HL-60/S4 (cell line): ENCODE data around the gene PDE6C.

Source experiments
- in situ Hi-C: fragments of 300-500 bp; cut with MboI; formaldehyde crosslinking; loops from 2 replicates; pipeline ENCODE4 v1.14.3; 2022; ENCODE audit warnings: low sequenced_read_pairs

Gene PDE6C

DNA sequence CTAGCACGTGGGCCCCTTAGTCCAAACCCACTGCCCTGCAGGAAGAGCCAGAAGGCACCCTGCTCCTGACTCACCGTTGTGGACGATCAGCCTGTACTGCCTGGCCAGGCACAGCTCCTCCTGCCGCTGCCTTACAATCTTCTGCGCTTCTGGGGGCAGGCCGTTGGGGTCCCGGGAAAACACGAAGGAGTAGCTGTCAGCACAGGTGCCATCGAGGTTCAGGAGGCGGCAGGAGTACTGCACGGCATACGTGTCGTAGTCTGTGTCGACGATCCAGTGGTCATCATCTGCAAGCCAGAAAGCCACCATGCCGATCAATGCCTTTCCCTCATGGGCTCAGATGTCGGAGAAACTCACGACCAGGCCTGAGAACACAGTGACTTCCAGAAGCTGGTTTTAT lies 18.6 kb upstream of the PDE6C start:
- in situ Hi-C loops: no loop called here

- in situ Hi-C loops: no loop called here
Measured at GRCh38 chr10:93594518-93594917, 17.8 kb upstream of the PDE6C start.

DNA sequence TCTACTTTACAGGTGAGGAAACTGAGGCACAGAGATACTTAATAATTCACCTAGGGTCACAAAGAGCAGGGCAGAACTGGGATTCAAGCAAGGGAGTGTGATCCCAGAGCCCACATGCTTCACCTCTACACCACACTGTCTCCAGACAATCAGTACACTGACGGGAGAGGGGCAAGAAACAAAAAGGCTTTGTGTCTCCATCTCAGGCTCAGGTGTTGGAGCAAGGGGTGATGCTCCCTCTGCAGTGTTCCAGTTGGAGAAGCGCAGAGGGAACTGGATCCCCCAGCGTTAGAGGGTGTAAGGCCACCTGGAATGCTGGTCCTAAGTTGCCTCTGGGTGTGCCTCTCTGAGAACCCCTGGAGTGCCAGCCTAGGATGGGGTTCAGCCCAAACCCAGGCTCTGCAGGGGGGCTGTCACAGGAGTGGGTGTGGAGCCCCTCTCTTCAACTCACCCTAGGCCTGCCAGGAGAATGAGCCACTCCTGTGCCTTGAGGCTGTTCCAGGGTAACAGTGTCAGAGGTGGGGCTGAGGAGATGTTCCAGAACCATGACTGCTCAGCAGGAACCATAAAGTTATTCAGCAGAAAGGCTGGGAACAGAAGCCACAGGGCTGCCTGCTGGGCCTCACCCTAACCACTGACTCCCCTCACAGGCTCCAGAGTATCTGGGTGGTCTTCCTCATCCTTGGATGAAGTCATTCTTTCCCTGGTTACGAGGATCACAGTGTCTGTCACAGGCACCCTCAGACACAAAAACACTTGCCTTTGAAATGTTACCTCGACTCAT lies 16.8 kb upstream of the PDE6C start:
- in situ Hi-C loops: no loop called here

- in situ Hi-C loops: no loop called here
Measured at GRCh38 chr10:93596539-93596938, 15.8 kb upstream of the PDE6C start.

DNA sequence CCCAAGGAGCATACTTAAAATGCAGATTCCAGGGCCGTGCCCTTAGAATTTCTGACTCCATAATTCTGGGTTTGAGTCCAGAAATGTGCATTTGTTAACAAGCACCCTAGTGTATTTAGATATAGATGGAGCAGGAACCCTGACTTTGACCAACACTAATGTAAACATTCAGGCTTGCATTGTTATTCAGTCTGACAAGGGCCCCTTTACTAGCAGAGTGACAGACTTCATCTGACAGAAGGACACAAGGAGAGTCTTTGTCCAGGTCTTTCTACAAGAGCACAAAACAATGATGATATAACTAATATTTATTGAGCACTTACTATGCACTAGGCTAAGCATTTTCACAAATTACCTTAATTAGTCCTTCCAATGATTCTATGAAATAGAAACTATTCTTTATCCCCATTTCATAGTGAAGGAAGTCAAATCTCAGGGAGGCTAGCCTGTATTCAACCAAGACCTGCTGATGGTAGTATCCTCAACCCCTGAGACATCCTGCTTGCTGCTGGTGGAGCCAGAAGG lies 15.2 kb upstream of the PDE6C start:
- in situ Hi-C loops: no loop called here

DNA sequence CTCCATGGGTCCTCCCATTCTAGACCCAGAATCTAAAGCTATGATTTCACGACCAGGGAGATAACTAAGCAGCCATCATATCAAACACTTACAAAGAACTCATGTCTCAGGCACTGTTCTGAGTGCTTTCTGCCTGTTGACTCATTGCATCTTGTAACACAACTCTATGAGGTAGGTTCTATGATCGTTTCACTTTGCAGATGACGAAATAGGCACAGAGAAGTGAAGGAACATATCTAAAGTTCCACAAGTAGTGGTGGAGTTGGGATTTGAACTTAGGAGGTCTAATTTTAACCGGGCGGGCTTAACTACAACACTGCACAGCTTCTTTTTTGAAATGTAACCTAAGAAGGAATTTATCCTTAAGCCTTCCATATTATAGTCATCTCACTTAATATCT lies 14.2 kb upstream of the PDE6C start:
- in situ Hi-C loops: no loop called here

- in situ Hi-C loops: no loop called here
Measured at GRCh38 chr10:93599335-93599734, 13.0 kb upstream of the PDE6C start.

DNA sequence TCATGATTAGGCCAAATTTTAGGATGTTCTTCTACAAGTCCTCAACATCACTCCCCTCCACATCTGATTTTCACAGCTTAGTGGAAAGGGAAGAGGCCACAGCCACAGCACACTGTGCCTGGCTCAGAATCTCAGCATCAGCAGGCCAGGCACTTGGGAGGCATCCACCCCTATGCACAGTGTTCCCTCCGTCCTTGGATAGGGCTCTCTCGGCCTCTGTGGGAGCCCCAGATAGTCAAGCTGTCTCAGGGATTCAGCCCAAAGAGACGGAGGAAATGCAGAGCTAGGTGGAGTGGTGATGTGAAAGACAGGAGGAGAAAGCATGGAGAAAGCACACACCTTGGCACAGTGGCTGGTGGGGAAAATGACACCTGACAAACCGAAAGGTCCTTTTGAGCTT lies 12.6 kb upstream of the PDE6C start:
- in situ Hi-C loops: no loop called here

DNA sequence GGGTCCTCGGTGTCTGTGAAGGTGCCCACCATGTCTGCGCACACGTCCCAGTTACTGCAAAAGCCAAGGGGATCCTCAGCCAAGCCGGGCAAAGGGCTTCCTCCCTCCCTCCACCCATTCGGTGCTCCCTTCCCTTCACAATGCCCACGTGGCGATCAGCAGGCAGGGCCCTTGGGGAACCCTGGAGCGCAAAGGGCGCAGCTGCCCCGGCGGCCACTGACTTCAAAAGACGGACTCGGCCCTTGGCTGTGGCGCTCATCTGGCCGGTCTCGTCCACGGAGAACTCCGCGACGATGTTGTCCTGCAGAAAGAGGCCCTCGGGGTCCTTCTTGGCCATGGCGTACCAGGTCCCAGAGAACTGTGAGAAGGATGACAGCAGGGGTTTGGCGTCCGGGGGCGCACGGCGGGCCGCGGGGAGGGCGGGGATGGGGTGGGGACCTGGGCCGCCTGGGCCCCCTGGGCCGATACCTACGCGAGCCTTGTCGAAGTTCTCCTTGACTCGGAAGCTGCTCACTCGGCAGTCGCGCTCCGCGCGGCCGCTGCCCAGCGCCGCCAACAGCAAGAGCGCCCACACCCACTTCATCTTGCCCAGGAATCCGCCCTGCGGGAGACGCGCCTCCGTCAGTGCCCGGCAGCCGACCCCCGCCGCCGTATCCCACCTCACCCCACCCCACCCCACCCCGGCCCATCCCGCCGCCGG lies 11.7 kb upstream of the PDE6C start:
- in situ Hi-C loops: no loop called here

DNA sequence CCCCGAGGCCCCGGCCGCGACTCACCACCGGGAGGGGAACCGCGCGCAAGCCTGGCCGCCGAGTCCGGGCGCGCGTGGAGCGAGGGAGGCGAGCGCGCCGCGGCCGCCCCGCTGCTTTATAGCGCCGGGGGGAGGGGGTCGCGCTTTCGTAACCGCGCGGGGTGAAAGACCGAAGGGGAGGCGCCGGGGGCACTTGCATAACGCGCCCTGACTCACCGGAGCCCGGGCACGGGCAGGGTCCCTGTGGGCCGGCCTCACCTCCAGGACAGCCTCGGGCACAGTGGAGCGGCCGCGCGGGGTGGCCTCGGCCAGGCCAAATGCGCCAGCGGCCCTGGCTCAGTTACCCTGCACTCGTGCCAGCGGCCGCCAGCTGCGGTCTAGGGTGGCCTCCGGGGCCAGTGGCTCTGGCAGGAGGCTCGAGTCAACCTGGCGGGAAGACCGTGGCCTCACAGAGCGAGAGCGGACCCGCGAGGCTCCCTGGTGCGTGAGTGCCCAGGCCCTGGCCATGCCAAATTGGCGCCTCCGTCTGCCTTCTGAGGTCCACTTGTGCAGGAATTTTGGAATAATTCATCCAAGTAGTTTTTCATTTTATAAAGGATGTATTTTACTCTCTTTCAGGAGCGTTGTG lies 11.1 kb upstream of the PDE6C start, which contains the start of gene RBP4:
TSS of gene RBP4 (minus strand) at position 90 of the 628 bp plus-strand sequence. CDS start 207 bp downstream, outside the sequence.
- in situ Hi-C loops: no loop called here

DNA sequence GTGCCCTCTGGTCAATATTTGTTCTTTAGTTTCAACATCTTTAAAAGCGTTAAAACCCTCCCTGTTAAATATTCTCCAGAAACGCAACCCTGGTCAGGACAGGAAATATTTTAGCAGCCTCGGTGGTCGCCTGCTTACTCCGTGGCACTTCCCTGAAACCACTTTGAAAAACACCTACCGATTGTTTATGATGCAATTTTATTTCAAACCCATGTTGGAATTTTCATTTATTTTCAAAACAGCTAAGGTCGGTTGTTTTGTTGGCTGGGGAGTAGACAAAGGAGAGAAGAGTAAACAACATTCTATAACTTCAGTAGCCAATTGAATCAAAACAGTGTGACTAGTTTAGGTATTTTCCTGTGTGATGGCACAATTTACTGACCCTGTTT lies 10.6 kb upstream of the PDE6C start:
- in situ Hi-C loops: no loop called here

DNA sequence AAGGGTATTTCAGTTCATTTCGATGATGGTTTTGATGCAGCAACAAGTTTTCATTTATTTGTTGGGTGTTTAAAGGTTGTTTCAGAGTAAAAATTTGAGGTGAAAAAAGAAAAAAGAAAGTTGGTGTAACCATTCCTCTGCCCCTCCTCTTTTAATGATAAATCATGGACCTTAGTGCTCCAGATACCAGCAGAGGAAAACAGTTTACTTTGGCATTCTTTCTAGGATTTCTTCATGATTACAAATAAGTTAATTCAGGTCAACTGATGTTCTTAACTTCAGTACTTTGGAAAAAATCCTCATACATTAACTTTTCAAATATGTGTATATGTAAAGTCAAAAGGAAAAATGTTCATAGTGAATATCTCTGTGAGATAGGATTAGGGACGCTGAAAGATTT lies 9.3 kb upstream of the PDE6C start:
- in situ Hi-C loops: no loop called here

- in situ Hi-C loops: no loop called here
Measured at GRCh38 chr10:93604146-93604545, 8.2 kb upstream of the PDE6C start.

- in situ Hi-C loops: no loop called here
Measured at GRCh38 chr10:93608421-93608820, 3.9 kb upstream of the PDE6C start.

- in situ Hi-C loops: no loop called here
Measured at GRCh38 chr10:93613126-93613525, 789 bp downstream of the PDE6C start.

- in situ Hi-C loops: no loop called here
Measured at GRCh38 chr10:93614101-93614825, 1.9 kb downstream of the PDE6C start.

DNA sequence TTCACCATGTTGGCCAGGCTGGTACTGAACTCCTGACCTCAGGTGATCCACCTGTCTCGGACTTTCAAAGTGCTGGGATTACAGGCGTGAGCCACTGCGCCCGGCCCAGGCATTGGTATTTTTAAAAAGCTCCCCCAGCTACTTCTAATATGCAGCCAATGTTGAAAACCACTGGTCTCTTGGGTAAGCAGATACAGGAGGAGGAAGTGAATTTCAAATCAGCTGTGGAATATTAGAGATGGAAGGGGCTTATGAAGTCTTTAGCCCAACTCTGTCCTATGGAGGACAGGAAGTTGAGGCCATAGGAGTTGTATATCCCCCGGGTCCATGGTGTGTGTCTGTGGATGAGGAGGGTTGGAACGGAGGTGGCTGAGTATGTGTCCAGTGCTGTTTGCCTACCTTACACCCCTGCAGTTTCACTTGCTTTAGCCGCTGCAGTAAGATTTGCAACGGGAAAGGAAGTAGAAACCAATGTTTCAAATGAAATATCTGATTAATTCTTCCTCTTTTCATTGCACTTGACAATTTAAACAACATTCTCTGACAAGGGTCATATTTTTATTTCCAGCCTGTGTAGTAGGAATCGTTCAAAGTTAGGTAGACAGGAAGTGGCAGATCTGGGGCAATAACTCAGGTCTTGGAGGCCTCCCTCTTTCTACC lies 3.4 kb downstream of the PDE6C start:
- in situ Hi-C loops: no loop called here

DNA sequence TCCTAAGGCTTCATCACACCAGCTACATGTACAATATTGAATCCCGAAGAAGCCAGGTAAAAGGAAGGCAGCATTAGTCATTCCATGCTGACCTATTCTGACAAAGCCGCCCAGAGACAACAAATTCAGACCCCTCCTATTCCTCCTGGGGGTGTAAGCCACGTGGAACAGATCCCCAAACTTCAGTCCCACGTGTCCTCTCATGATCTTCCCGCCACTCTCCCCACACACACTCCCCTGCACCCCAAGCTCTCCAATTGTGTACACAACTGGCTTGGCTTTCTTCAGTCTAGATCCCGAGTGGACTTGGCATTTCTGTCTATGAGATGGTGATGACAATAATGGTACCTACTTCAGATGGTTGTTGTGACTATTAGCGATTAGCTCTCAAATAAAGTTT lies 8.6 kb downstream of the PDE6C start:
- in situ Hi-C loops: no loop called here

GRCh38 chr10:93622942-93623341 lies 10.6 kb downstream of the PDE6C start:
- in situ Hi-C loops: no loop called here

GRCh38 chr10:93628858-93629257 lies 16.5 kb downstream of the PDE6C start:
- in situ Hi-C loops: no loop called here
